HCT116 (cell line): ENCODE results near the gene HDGFL3. TPM values are rescaled to one million over a fixed set of nuclear protein-coding genes. Genes with fewer than 3 reads are reported as not detected.

ENCODE experiments used
- ATAC-seq: fragments of 200-7000 bp; cut with Tn5 transposase; 2 replicates; pipeline ENCODE4 v1.9.1; 2020; ENCODE audit warnings: mild to moderate bottlenecking, moderate library complexity
- BruUV-seq: library from RNA; stranded (reverse); fragments of 400-500 nt; replicated peaks from 2 replicates; lab custom pipeline; 2021; lab: Mats Ljungman, UMichigan
- CTCF ChIA-PET: fragments of 300-600 bp; sonication (Branson Sonifier 250); formaldehyde crosslinking; loops from one replicate; lab custom pipeline; 2021; ENCODE audit warnings: antibody characterized with exemption; lab: Charles Lee
- POLR2A ChIA-PET: fragments of 300-600, 350-600 bp; sonication (Branson Sonifier 250); formaldehyde crosslinking; loops from one replicate; lab custom pipeline; 2021; ENCODE audit warnings: antibody characterized with exemption; lab: Charles Lee
- RAD21 ChIA-PET, 2 experiments: fragments of 300-600 bp; sonication (Branson Sonifier 250); formaldehyde crosslinking; loops; one replicate each; lab custom pipeline; 2023; ENCODE audit warnings: low total read pairs in 2 of 2; ENCODE audit not compliant: uncharacterized antibody in 2 of 2, unreplicated experiment in 2 of 2, low non-redundant PET in 1 of 2; lab: Charles Lee
- DNase-seq: peaks from one replicate; pipeline ENCODE4 v3.0.0-alpha.2; 2010; ENCODE audit warnings: low read depth, low spot score
- H2AFZ ChIP-seq: fragments of 200-600 bp; shearing (Covaris generic), sonication (generic); 2 replicates; pipeline ENCODE4 v1.6.1; 2017; ENCODE audit warnings: low read depth, mixed run types, mixed read lengths, antibody characterized with exemption, low read length; ENCODE audit not compliant: poor library complexity, severe bottlenecking
- H3K27ac ChIP-seq: 2 replicates; pipeline ENCODE4 v1.5.1; 2012; ENCODE audit warnings: low read depth, low read length
- H3K27me3 ChIP-seq: fragments of 200-600 bp; sonication (generic); 2 replicates; pipeline ENCODE4 v1.6.1; 2016; ENCODE audit warnings: mixed run types, low read length, mixed read lengths; ENCODE audit not compliant: insufficient read depth
- H3K36me3 ChIP-seq, 2 experiments: fragments of 200-500 bp in 1 of 2; fragments of 200-600 bp in 1 of 2; sonication (Bioruptor generic) in 1 of 2; sonication (generic) in 1 of 2; 2 replicates each; pipeline versions ENCODE4 v1.5.1 to v1.6.1; 2014 to 2016; ENCODE audit warnings: low read length in 2 of 2, inconsistent platforms in 1 of 2, mixed read lengths in 1 of 2, mixed run types in 1 of 2; ENCODE audit not compliant: insufficient read depth in 2 of 2, control insufficient read depth in 1 of 2
- H3K4me1 ChIP-seq, 2 experiments: fragments of 200-600 bp in 1 of 2; sonication (generic) in 1 of 2; 2 replicates each; pipeline versions ENCODE4 v1.5.1 to v1.6.1; 2012 to 2017; ENCODE audit warnings: low read length in 2 of 2, inconsistent platforms in 1 of 2, mild to moderate bottlenecking in 1 of 2, mixed read lengths in 1 of 2, mixed run types in 1 of 2, moderate library complexity in 1 of 2; ENCODE audit not compliant: insufficient read depth in 2 of 2, control insufficient read depth in 1 of 2
- H3K4me2 ChIP-seq: fragments of 200-600 bp; sonication (generic); 2 replicates; pipeline ENCODE4 v1.6.1; 2017; ENCODE audit warnings: mixed run types, low read length, mixed read lengths
- H3K4me3 ChIP-seq, 2 experiments: fragments of 200-600 bp in 1 of 2; sonication (generic) in 1 of 2; replicated peaks in 1 of 2; 2 replicates each; pipeline ENCODE4 v1.5.1; 2011 to 2016; ENCODE audit warnings: low read length in 2 of 2, control low read depth in 1 of 2, low read depth in 1 of 2, mild to moderate bottlenecking in 1 of 2, mixed read lengths in 1 of 2, mixed run types in 1 of 2
- H3K79me2 ChIP-seq: fragments of 200-600 bp; sonication (generic); 2 replicates; pipeline ENCODE4 v1.6.1; 2017; ENCODE audit warnings: mild to moderate bottlenecking, mixed run types, low read length, moderate library complexity, mixed read lengths; ENCODE audit not compliant: insufficient read depth
- H3K9ac ChIP-seq: fragments of 200-600 bp; sonication (generic); 2 replicates; pipeline ENCODE4 v1.6.1; 2016; ENCODE audit warnings: low read length, mixed read lengths
- H3K9me2 ChIP-seq: fragments of 200-600 bp; sonication (generic), shearing (Covaris generic); 2 replicates; pipeline ENCODE4 v1.6.1; 2017; ENCODE audit warnings: mixed run types, mild to moderate bottlenecking, moderate library complexity; ENCODE audit not compliant: insufficient read depth
- H3K9me3 ChIP-seq, 2 experiments: fragments of 200-500 bp in 1 of 2; fragments of 200-600 bp in 1 of 2; sonication (Bioruptor generic) in 1 of 2; sonication (generic) in 1 of 2; 2 replicates each; pipeline ENCODE4 v1.6.1; 2014 to 2017; ENCODE audit warnings: low read length in 2 of 2, mixed read lengths in 2 of 2, inconsistent platforms in 1 of 2, low read depth in 1 of 2, mild to moderate bottlenecking in 1 of 2, mixed run types in 1 of 2, moderate library complexity in 1 of 2; ENCODE audit not compliant: control insufficient read depth in 1 of 2, insufficient read depth in 1 of 2
- H4K20me1 ChIP-seq: fragments of 200-600 bp; sonication (generic), shearing (Covaris generic); 2 replicates; pipeline ENCODE4 v1.6.1; 2017; ENCODE audit warnings: mixed run types, mild to moderate bottlenecking, moderate library complexity; ENCODE audit not compliant: insufficient read depth
- CBX3 ChIP-seq: IDR thresholded peaks from 2 replicates; pipeline ENCODE4 v1.6.1; 2012; ENCODE audit warnings: low read depth
- CEBPB ChIP-seq: IDR thresholded peaks from 2 replicates; pipeline ENCODE4 v1.6.1; 2012; ENCODE audit warnings: low read depth
- EGR1 ChIP-seq: IDR thresholded peaks from 2 replicates; pipeline ENCODE4 v1.6.1; 2012; ENCODE audit warnings: low read depth
- EZH2 ChIP-seq: fragments of 200-600 bp; sonication (generic); IDR thresholded peaks from 2 replicates; pipeline ENCODE4 v1.6.1; 2017; ENCODE audit warnings: antibody characterized with exemption, mixed run types
- EZH2phosphoT487 ChIP-seq: fragments of 200-600 bp; IDR thresholded peaks from 2 replicates; pipeline ENCODE4 v1.6.1; 2018; ENCODE audit warnings: antibody characterized with exemption, borderline replicate concordance
- FOSL1 ChIP-seq: IDR thresholded peaks from 2 replicates; pipeline ENCODE4 v1.6.1; 2012; ENCODE audit warnings: low read depth
- JUND ChIP-seq: IDR thresholded peaks from 2 replicates; pipeline ENCODE4 v1.6.1; 2012
- POLR2A ChIP-seq: IDR thresholded peaks from 2 replicates; pipeline ENCODE4 v1.7.0; 2011; ENCODE audit warnings: borderline replicate concordance; ENCODE audit not compliant: insufficient read depth, insufficient read length; ENCODE audit errors: extremely low read depth
- POLR2AphosphoS5 ChIP-seq: IDR thresholded peaks from 2 replicates; pipeline ENCODE4 v1.6.1; 2011; ENCODE audit warnings: mild to moderate bottlenecking, low read depth, low read length, moderate library complexity
- RAD21 ChIP-seq: IDR thresholded peaks from 2 replicates; pipeline ENCODE4 v1.6.1; 2012; ENCODE audit warnings: low read depth, mild to moderate bottlenecking
- SIN3A ChIP-seq: IDR thresholded peaks from 2 replicates; pipeline ENCODE4 v1.6.1; 2012; ENCODE audit warnings: low read depth
- SP1 ChIP-seq: IDR thresholded peaks from 2 replicates; pipeline ENCODE4 v1.6.1; 2012; ENCODE audit warnings: low read depth
- SRF ChIP-seq: IDR thresholded peaks from 2 replicates; pipeline ENCODE4 v1.6.1; 2012; ENCODE audit warnings: low read depth
- TCF7L2 ChIP-seq: IDR thresholded peaks from 2 replicates; pipeline ENCODE4 v1.7.0; 2011; ENCODE audit warnings: borderline replicate concordance, inconsistent platforms; ENCODE audit not compliant: insufficient read depth, insufficient read length; ENCODE audit errors: extremely low read depth
- YY1 ChIP-seq: IDR thresholded peaks from 2 replicates; pipeline ENCODE4 v1.6.1; 2011; ENCODE audit warnings: low read length, low read depth, moderate library complexity, mild to moderate bottlenecking; ENCODE audit not compliant: insufficient replicate concordance; ENCODE audit errors: extremely low read depth
- ZFX ChIP-seq: fragments of 450-650 bp; IDR thresholded peaks from 2 replicates; pipeline ENCODE4 v1.6.1; 2017
- ZNF274 ChIP-seq: fragments of 200-500 bp; sonication (Bioruptor generic); IDR thresholded peaks from 2 replicates; pipeline ENCODE4 v1.6.1; 2014; ENCODE audit warnings: mild to moderate bottlenecking, low read depth, low read length, inconsistent platforms
- intact Hi-C: fragments of 100-400 bp; cut with micrococcal nuclease; formaldehyde crosslinking; loops from 2 replicates; pipeline ENCODE4 v1.10.0; 2022
- total RNA-seq: library from RNA; stranded (reverse); gene quantifications from one replicate; pipeline ENCODE4 v1.2.1, GENCODE V29; 2021; ENCODE audit not compliant: unreplicated experiment
- TF ChIP-seq, protein P1 (sequence below): IDR thresholded peaks from 2 replicates; pipeline ENCODE4 v1.6.1; 2011; ENCODE audit warnings: mild to moderate bottlenecking, low read length, moderate library complexity; ENCODE audit not compliant: insufficient replicate concordance; ENCODE audit errors: extremely low read depth
- TF ChIP-seq, protein P2 (sequence below): IDR thresholded peaks from 2 replicates; pipeline ENCODE4 v1.6.1; 2012
- TF ChIP-seq, protein P3 (sequence below), 3 experiments: fragments of 200-600 bp in 1 of 3; sonication (generic) in 1 of 3; IDR thresholded peaks in 2 of 3; conservative IDR thresholded peaks in 1 of 3; 2 replicates each; pipeline ENCODE4 v1.5.1; 2012 to 2017; ENCODE audit warnings: low read depth in 2 of 3, low read length in 2 of 3, antibody characterized with exemption in 1 of 3, borderline replicate concordance in 1 of 3, control low read depth in 1 of 3, mild to moderate bottlenecking in 1 of 3, mixed read lengths in 1 of 3, mixed run types in 1 of 3, moderate library complexity in 1 of 3; ENCODE audit not compliant: insufficient read depth in 1 of 3

The HDGFL3 gene
- total RNA-seq, 1 experiment from 2014 or later = 0.64 TPM

DNA sequence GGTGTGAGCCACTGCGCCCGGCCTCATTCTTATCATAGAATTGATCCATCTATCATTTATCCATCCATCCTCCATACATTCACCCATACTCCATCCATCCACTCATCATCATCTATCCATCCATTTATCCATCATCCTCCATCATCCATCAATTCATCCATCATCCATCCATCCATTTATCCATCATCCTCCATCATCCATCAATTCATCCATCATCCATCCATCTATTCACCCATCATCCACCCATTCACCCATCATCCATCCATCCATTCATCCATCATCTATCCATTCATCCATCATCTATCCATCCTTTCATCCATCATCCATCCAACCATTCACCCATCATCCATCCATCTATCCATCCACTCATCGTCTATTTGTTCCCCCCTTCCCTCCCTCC is 96.5 kb downstream of the HDGFL3 start (continued):
- TF ChIP-seq, protein P1, sequence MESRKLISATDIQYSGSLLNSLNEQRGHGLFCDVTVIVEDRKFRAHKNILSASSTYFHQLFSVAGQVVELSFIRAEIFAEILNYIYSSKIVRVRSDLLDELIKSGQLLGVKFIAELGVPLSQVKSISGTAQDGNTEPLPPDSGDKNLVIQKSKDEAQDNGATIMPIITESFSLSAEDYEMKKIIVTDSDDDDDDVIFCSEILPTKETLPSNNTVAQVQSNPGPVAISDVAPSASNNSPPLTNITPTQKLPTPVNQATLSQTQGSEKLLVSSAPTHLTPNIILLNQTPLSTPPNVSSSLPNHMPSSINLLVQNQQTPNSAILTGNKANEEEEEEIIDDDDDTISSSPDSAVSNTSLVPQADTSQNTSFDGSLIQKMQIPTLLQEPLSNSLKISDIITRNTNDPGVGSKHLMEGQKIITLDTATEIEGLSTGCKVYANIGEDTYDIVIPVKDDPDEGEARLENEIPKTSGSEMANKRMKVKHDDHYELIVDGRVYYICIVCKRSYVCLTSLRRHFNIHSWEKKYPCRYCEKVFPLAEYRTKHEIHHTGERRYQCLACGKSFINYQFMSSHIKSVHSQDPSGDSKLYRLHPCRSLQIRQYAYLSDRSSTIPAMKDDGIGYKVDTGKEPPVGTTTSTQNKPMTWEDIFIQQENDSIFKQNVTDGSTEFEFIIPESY = no peak
- TF ChIP-seq TCF7L2 = no peak
- TF ChIP-seq, all 23 proteins: peak for 0

DNA sequence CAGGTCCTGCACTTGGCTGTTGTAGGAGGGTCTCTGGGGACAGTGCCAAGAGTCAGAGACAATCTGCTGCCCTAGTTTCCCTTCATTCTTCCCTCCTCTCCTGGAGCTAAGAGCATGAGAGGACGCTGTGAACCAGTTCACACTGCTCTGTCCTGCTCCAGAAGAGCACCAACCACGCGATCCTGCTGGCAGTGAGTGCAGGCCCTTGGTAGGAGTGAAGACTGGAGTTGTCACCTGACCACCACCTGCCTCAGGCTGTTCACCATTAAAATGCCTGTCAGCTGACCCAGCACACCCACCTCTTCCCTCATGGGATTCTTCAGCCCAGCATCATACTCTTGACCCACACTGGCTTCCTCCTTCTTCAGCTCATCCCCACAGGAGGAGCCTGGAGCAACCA is 97.2 kb downstream of the HDGFL3 start:
- intact Hi-C loops = no loop called here
- Histone ChIP-seq H2AFZ (no peak overlapping the region), H3K4me1 (no peaks in the 10 kb centered on the region), H3K27me3 (no peaks in the 10 kb centered on the region; the same call in 1 of the 2 replicates), H4K20me1 (no peaks in the 10 kb centered on the region), H3K4me2 (no peak overlapping the region), H3K9me3 (no peaks in the 10 kb centered on the region), H3K9ac (no peak overlapping the region), H3K4me3 (no peak overlapping the region), H3K27ac (no peak overlapping the region), H3K36me3 (no peaks in the 10 kb centered on the region), H3K79me2 (no peaks in the 10 kb centered on the region), H3K9me2 (no peaks in the 10 kb centered on the region)
- BruUV-seq = no TSS peak
- ATAC-seq = no peak
- RAD21 ChIA-PET = no interaction called here
- POLR2A ChIA-PET = no interaction called here
- CTCF ChIA-PET = no interaction called here
- TF ChIP-seq SP1 (no peak), ZFX (no peak), RAD21 (no peak), FOSL1 (no peak), TCF7L2 (no peak), ZNF274 (no peak), EZH2phosphoT487 (no peak), CBX3 (no peak), EZH2 (no peak), EGR1 (no peak), JUND (no peak), SIN3A (no peak), CEBPB (no peak), SRF (no peak), YY1 (no peak), POLR2A (no peak), POLR2AphosphoS5 (no peak)
- TF ChIP-seq, protein P2, sequence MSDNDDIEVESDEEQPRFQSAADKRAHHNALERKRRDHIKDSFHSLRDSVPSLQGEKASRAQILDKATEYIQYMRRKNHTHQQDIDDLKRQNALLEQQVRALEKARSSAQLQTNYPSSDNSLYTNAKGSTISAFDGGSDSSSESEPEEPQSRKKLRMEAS = no peak
- TF ChIP-seq, protein P3, sequence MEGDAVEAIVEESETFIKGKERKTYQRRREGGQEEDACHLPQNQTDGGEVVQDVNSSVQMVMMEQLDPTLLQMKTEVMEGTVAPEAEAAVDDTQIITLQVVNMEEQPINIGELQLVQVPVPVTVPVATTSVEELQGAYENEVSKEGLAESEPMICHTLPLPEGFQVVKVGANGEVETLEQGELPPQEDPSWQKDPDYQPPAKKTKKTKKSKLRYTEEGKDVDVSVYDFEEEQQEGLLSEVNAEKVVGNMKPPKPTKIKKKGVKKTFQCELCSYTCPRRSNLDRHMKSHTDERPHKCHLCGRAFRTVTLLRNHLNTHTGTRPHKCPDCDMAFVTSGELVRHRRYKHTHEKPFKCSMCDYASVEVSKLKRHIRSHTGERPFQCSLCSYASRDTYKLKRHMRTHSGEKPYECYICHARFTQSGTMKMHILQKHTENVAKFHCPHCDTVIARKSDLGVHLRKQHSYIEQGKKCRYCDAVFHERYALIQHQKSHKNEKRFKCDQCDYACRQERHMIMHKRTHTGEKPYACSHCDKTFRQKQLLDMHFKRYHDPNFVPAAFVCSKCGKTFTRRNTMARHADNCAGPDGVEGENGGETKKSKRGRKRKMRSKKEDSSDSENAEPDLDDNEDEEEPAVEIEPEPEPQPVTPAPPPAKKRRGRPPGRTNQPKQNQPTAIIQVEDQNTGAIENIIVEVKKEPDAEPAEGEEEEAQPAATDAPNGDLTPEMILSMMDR (IDR thresholded peaks at IDR 0.05 in 2 of 3, conservative IDR thresholded peaks at IDR 0.05 in 1 of 3; ENCODE audit: borderline replicate concordance in 1 of 3, insufficient read depth in 1 of 3, low read depth in 2 of 3, low read length in 2 of 3) = no peak
- TF ChIP-seq, protein P1 = no peak
- no peak for DNase-seq
